ENCODE results near the gene ACTA1. TPM values are rescaled to one million over a fixed set of nuclear protein-coding genes. Genes with fewer than 3 reads are reported as not detected.

The ACTA1 gene
- total RNA-seq, 3 donors from 2014 or later, result 0.33 TPM; not detected in 2

DNA sequence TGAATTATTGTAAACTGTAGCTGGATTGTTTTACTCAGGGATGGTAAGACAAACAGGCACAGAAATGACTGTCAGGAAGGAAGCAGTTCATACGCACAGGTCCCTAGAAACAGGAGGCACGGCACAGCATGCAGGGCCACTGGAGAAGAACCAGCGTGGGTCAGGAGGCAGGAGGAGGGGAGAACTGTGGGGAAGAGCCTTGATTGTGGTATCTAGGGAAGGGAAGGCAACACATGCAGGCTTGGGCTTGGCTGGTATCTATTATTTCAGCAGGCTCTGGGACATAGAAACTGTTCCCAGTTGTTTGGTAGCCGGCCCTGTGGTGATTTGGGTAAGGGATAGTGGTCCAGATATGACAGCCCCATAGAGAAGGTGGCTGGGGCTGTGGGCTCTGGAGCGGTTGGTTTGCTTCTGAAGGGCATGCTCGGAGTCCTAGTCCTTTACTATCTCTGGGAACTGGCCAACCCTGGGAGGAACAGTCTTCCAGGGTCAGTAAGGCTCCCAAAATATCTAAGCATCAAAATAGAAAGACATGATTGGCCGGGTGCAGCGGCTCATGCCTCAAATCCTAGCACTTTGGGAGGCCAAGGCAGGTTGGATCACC, 47.9 kb downstream of the ACTA1 start:
- Histone ChIP-seq H3K36me3 (no peaks in the 10 kb centered on the region), H3K27ac (no peak overlapping the region), H3K27me3 (no peaks in the 10 kb centered on the region), H3K4me3 (no peak overlapping the region), H3K9me3 (peaks cover 0 to 11% of the 10 kb centered on the region in 2 donors), H3K4me1 (no peaks in the 10 kb centered on the region)
- intact Hi-C loops (cut with DNase I; ENCODE audit: low total_unique reads), result no loop called here
- DNase-seq (ENCODE audit: low spot score in 2 of 2), result no peak
- TF ChIP-seq CTCF (IDR thresholded peaks at IDR 0.05) (no peak), POLR2A (IDR thresholded peaks at IDR 0.05) (no peak), POLR2AphosphoS5 (IDR thresholded peaks at IDR 0.05) (no peak)

- peaks cover 0 to under 1% of the 10 kb centered on the region in 2 donors for H3K9me3 ChIP-seq
- no peaks in the 10 kb centered on the region for H3K4me1 ChIP-seq
- DNase-seq (ENCODE audit: low spot score in 2 of 2), result no peak
- H3K27ac ChIP-seq, result no peak overlapping the region
- intact Hi-C loops (cut with DNase I; ENCODE audit: low total_unique reads), result no loop called here
- H3K4me3 ChIP-seq, result no peak overlapping the region
- H3K27me3 ChIP-seq, result no peaks in the 10 kb centered on the region
- no peak for TF ChIP-seq POLR2A (IDR thresholded peaks at IDR 0.05)
- no peak for TF ChIP-seq CTCF (IDR thresholded peaks at IDR 0.05)
- no peak for TF ChIP-seq POLR2AphosphoS5 (IDR thresholded peaks at IDR 0.05)
- no peaks in the 10 kb centered on the region for H3K36me3 ChIP-seq
Measured at GRCh38 chr1:229384822-229385221, 49.1 kb downstream of the ACTA1 start.

DNA sequence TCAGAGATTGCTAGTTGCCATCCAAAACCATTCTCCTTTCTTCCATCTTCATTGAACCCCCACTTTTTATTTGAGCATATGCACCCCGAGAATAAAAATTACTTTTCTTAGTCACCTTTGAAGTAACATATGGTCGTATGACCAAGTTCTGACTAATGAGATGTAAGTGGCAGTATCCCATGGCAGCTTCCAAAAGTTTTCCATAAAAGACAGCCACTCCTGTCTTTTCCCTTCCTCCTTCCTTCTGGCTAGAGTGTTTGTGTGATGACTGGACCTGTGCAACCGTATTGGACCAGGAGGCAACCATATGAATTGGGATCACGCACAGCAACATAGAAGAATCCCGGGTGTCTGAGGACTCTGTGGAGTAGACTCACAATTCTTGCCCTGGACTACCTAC, 49.9 kb downstream of the ACTA1 start:
- Histone ChIP-seq H3K27ac (no peak overlapping the region), H3K4me1 (no peaks in the 10 kb centered on the region), H3K9me3 (no peaks in the 10 kb centered on the region), H3K36me3 (no peaks in the 10 kb centered on the region), H3K27me3 (no peaks in the 10 kb centered on the region), H3K4me3 (no peak overlapping the region)
- intact Hi-C loops (cut with DNase I; ENCODE audit: low total_unique reads), result no loop called here
- TF ChIP-seq CTCF (IDR thresholded peaks at IDR 0.05) (no peak), POLR2AphosphoS5 (IDR thresholded peaks at IDR 0.05) (no peak), POLR2A (IDR thresholded peaks at IDR 0.05) (no peak)
- DNase-seq (ENCODE audit: low spot score in 2 of 2), result no peak

DNA sequence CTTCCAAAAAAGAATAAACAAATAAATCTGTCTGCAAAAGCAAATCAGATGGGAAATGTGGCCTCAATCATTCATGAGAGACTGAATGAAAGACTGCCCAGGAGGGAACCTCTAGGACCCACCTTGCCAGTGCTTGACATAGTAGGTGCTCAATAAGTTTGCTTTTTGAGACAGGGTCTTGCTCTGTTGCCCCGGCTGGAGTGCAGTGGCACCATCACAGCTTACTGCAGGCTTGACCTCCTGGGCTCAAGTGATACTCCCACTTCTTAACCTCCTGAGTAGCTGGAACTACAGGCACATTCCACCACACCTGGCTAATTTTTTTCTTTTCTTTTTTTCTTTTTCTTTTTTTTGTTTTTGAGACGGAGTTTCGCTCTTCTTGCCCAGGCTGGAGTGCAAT, 50.7 kb downstream of the ACTA1 start:
- Histone ChIP-seq H3K9me3 (no peaks in the 10 kb centered on the region), H3K4me1 (no peaks in the 10 kb centered on the region), H3K4me3 (no peak overlapping the region), H3K27ac (no peak overlapping the region), H3K27me3 (no peaks in the 10 kb centered on the region), H3K36me3 (no peaks in the 10 kb centered on the region)
- intact Hi-C loops (cut with DNase I; ENCODE audit: low total_unique reads), result no loop called here
- no peak for DNase-seq (ENCODE audit: low spot score in 2 of 2)
- TF ChIP-seq POLR2AphosphoS5 (IDR thresholded peaks at IDR 0.05), result no peak
- TF ChIP-seq CTCF (IDR thresholded peaks at IDR 0.05), result no peak
- TF ChIP-seq POLR2A (IDR thresholded peaks at IDR 0.05), result no peak

Other genes starting within 250 kb of the ACTA1 start
- gene RAB4A, start 163.0 kb downstream of the ACTA1 start, total RNA-seq, result 10 to 100 TPM; 27.5 to 47.8 (median 42.1) TPM
- gene CCSAP, start 91.0 kb downstream of the ACTA1 start, total RNA-seq, result 10 to 100 TPM in 1 of 3 donors, 1 to 10 TPM in 2; 6.9 to 13.5 (median 7.8) TPM
- 10 to 100 TPM; 29.4 to 48.4 (median 31.8) TPM for gene NUP133, start 74.2 kb upstream of the ACTA1 start, total RNA-seq
- gene ABCB10, start 124.6 kb upstream of the ACTA1 start, total RNA-seq, result 10 to 100 TPM; 13.8 to 18.6 (median 17.0) TPM
- 10 to 100 TPM; 15.4 to 18.3 (median 16.3) TPM for gene TAF5L, start 192.0 kb upstream of the ACTA1 start, total RNA-seq
- gene URB2, start 192.2 kb upstream of the ACTA1 start, total RNA-seq, result 10 to 100 TPM in 2 of 3 donors, 1 to 10 TPM in 1; 9.3 to 14.1 (median 12.7) TPM